Measurements from ENCODE around the gene APBA1. TPM values are rescaled to one million over a fixed set of nuclear protein-coding genes. Genes with fewer than 3 reads are reported as not detected.

The APBA1 gene
- total and polyA plus RNA-seq, 2 of the 8 experiments (the other 6 are each of a cell fraction or from before 2014, with no cell fraction given) = 0.36 to 0.60 TPM

DNA sequence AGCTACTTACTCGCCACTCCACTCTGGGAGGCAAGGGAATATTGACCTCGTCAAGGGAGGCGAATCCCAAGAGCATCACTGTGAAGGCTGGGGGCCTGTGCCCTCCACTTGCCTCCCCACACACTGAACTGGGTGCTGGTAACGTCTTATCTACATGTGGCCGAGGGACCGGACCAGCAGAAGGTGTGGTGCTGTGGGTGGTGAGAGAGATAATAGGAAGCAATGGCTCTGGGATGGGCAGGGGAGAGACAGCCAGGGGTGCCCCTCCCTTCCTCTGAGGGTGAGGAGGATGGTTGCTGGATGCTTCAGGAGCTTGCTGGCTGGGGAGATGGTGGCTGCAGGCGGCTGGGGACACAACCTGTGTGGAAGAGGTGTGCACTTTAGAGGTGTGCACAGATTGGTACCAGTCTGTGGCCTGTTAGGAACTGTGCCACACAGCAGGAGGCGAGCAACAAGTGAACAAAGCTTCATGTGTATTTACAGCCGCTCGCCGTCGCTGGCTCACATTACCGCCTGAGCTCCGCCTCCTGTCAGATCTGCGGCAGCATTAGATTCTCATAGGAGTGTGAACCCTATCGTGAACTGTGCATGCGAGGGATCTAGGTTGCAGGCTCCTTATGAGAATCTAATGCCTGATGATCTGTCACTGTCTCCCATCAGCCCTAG, 246.9 kb downstream of the APBA1 start:
- H3K18ac ChIP-seq (ENCODE audit: extremely low read depth, low read length) = no peak overlapping the region
- no peak overlapping the region for H2BK12ac ChIP-seq (ENCODE audit: low read depth, low read length)
- no peak for FAIRE-seq
- no peak overlapping the region for H2BK5ac ChIP-seq (ENCODE audit: low read depth, low read length)
- no peak overlapping the region for H3K4ac ChIP-seq (replicated peaks; ENCODE audit: insufficient read length, low read depth, low read length)
- H3K14ac ChIP-seq (ENCODE audit: insufficient read length) = no peak overlapping the region
- H3K9ac ChIP-seq (replicated peaks in 1 of 4; ENCODE audit: extremely low read depth in 1 of 4, low read depth in 3 of 4, low read length in 3 of 4) = no peak overlapping the region
- H3K9me3 ChIP-seq (ENCODE audit: insufficient read depth in 2 of 2, low read depth in 1 of 2, low read length in 1 of 2) = peaks cover 2 to 5% of the 10 kb centered on the region in 2 experiments; a peak in 1 of 4 replicates
- no peak overlapping the region for H2BK20ac ChIP-seq (ENCODE audit: low read length)
- ChIA-PET CTCF (ENCODE audit: partially characterized antibody) (interaction anchor here (0.5 to 11.6 kb wide), 15 partner anchors 8 to 447 kb away, joined by 3 to 246 read pairs (median 4); partner anchors contain the start of gene APBA1), POLR2A (ENCODE audit: partially characterized antibody) (interaction anchor here (0.5 to 1.4 kb wide), 3 partner anchors 121 to 349 kb away, joined by 3 read pairs; no protein-coding TSS in a partner anchor)
- H3K27me3 ChIP-seq (replicated peaks in 1 of 4; ENCODE audit: control insufficient read depth in 3 of 4, extremely low read depth in 1 of 4, insufficient read depth in 3 of 4, low read length in 3 of 4) = no peaks in the 10 kb centered on the region
- no peaks in the 10 kb centered on the region for H3K23me2 ChIP-seq (ENCODE audit: low read depth, low read length)
- H2BK120ac ChIP-seq (replicated peaks; ENCODE audit: low read depth, low read length) = no peak overlapping the region
- H3K56ac ChIP-seq (replicated peaks; ENCODE audit: insufficient read length, low read depth, low read length) = no peak overlapping the region
- no peaks in the 10 kb centered on the region for H3K36me3 ChIP-seq (ENCODE audit: control insufficient read depth in 2 of 4, insufficient read depth in 4 of 4, low read length in 3 of 4)
- 90% methylated on average over 17 of the region's 17 CpGs; no CpG with 5 or more reads in 1 of the 2 experiments for WGBS, 2 experiments (ENCODE audit: extremely low coverage in 1 of 2, insufficient coverage in 1 of 2, insufficient read length in 1 of 2, insufficient replicate concordance in 2 of 2, low coverage in 1 of 2, low lambda C conversion rate in 2 of 2, missing lambda C conversion rate in 1 of 2)
- H3K4me2 ChIP-seq (ENCODE audit: insufficient read depth in 1 of 2, low read depth in 2 of 2, low read length in 2 of 2) = no peak overlapping the region
- no peak overlapping the region for H3K27ac ChIP-seq (ENCODE audit: low read depth, low read length)
- H2AK5ac ChIP-seq (ENCODE audit: low read depth, low read length) = no peak overlapping the region
- H3K4me3 ChIP-seq (ENCODE audit: extremely low read depth in 1 of 4, insufficient read depth in 2 of 4, low read depth in 3 of 4, low read length in 4 of 4) = no peak overlapping the region
- no peak overlapping the region for H4K5ac ChIP-seq (ENCODE audit: insufficient read length, low read depth, low read length)
- H2BK15ac ChIP-seq (ENCODE audit: low read length) = no peak overlapping the region
- no peak for DNase-seq (ENCODE audit: low read depth in 1 of 2, low spot score in 2 of 2)
- no peaks in the 10 kb centered on the region for H3K79me1 ChIP-seq (ENCODE audit: low read depth, low read length)
- no peak for TF ChIP-seq BACH1 (IDR thresholded peaks at IDR 0.05; ENCODE audit: low read length)
- no peak for TF ChIP-seq KDM1A (IDR thresholded peaks at IDR 0.05; ENCODE audit: borderline replicate concordance, low read length)
- H3K4me1 ChIP-seq (replicated peaks in 1 of 4; ENCODE audit: control insufficient read depth in 3 of 4, insufficient read depth in 4 of 4, low read length in 3 of 4) = no peaks in the 10 kb centered on the region
- H4K8ac ChIP-seq (ENCODE audit: extremely low read depth, insufficient read depth, low read length) = no peak overlapping the region; the same call in 1 of the 2 replicates
- no peaks in the 10 kb centered on the region for H4K20me1 ChIP-seq (replicated peaks in 1 of 2; ENCODE audit: control insufficient read depth in 1 of 2, insufficient read depth in 2 of 2, low read length in 2 of 2)
- H3K23ac ChIP-seq (ENCODE audit: insufficient read length) = no peak overlapping the region
- no peaks in the 10 kb centered on the region for H3K79me2 ChIP-seq (ENCODE audit: control insufficient read depth in 1 of 2, insufficient read depth in 2 of 2, low read length in 2 of 2)
- no peak overlapping the region for H2AFZ ChIP-seq (ENCODE audit: low read length)
- no peak overlapping the region for H4K91ac ChIP-seq (replicated peaks; ENCODE audit: insufficient read length, low read length)

All from H1 (cell line).